Stomach (tissue), 9 donors: ENCODE data around the gene CDK5. TPM values are rescaled to one million over a fixed set of nuclear protein-coding genes. Genes with fewer than 3 reads are reported as not detected.

Experiments used
- DNase-seq, 2 donors: peaks; one replicate each; pipeline versions ENCODE4 v3.0.0 to v3.0.0-alpha.2; 2013 to 2019
- H3K27ac ChIP-seq, 5 donors: fragments of 200-600 bp in 4 of 5; sonication (generic) in 4 of 5; one replicate each; pipeline ENCODE4 v1.5.1; 2013 to 2019; ENCODE audit warnings: mild to moderate bottlenecking in 1 of 5, moderate library complexity in 1 of 5
- H3K27me3 ChIP-seq, 3 donors: fragments of 200-600 bp; sonication (generic); one replicate each; pipeline ENCODE4 v1.5.1; 2017 to 2019; ENCODE audit warnings: mixed run types in 1 of 3
- H3K36me3 ChIP-seq, 4 donors: fragments of 200-600 bp; sonication (generic); 1 replicate in 3 of 4; 2 replicates in 1 of 4; pipeline ENCODE4 v1.5.1; 2016 to 2019
- H3K4me1 ChIP-seq, 4 donors: fragments of 200-600 bp; sonication (generic); one replicate each; pipeline ENCODE4 v1.5.1; 2016 to 2019
- H3K4me3 ChIP-seq, 4 donors: fragments of 200-600 bp; sonication (generic) in 3 of 4; one replicate each; pipeline ENCODE4 v1.5.1; 2016 to 2019; ENCODE audit warnings: mild to moderate bottlenecking in 1 of 4
- H3K9me3 ChIP-seq, 4 donors: fragments of 200-600 bp; sonication (generic); one replicate each; pipeline ENCODE4 v1.5.1; 2016 to 2019
- CTCF ChIP-seq, 7 experiments: fragments of 450-650 bp in 4 of 7; fragments of 200-600 bp in 3 of 7; sonication (generic) in 3 of 7; IDR thresholded peaks; one replicate each; pipeline ENCODE4 v1.5.1; 2016 to 2019; ENCODE audit warnings: antibody characterized with exemption in 7 of 7, control low read depth in 2 of 7, mild to moderate bottlenecking in 1 of 7
- EP300 ChIP-seq: sonication (generic); formaldehyde crosslinking; IDR thresholded peaks from one replicate; pipeline ENCODE4 v1.6.1; 2017; ENCODE audit warnings: antibody characterized with exemption
- POLR2A ChIP-seq, 4 donors: fragments of 450-650 bp; IDR thresholded peaks; one replicate each; pipeline ENCODE4 v1.6.1; 2016; ENCODE audit warnings: antibody characterized with exemption in 4 of 4, control low read depth in 2 of 4, mild to moderate bottlenecking in 1 of 4, moderate library complexity in 1 of 4
- POLR2AphosphoS5 ChIP-seq, 3 donors: sonication (generic); formaldehyde crosslinking; IDR thresholded peaks; one replicate each; pipeline ENCODE4 v1.6.1; 2016; ENCODE audit warnings: antibody characterized with exemption in 3 of 3
- WGBS, 5 donors: extraction: QIAGEN DNeasy Blood & Tissue Kit in 3 of 5; methylation state at CpG; one replicate each; pipeline versions ENCODE4 v1.1.5 to v1.1.7; 2013 to 2018; 5-methylcytosine and 5-hydroxymethylcytosine counted together
- intact Hi-C: fragments of 100-400 bp; cut with DNase I; formaldehyde crosslinking; loops from one replicate; pipeline ENCODE4 v1.15.1; 2023; ENCODE audit warnings: low total_unique reads
- polyA plus RNA-seq, 3 donors: library from polyadenylated mRNA; stranded (reverse); fragments of 200-250 nt; gene quantifications; one replicate each; pipeline ENCODE4 v1.2.3, GENCODE V29; 2013
- total RNA-seq, 5 donors: library from RNA; depleted of rRNA; stranded (reverse); fragments of >200 nt; gene quantifications; one replicate each; pipeline versions ENCODE4 v1.1.0 to v1.2.3, GENCODE V29; 2014 to 2016
- donor health status: healthy with polysubstance abuse.
- donor health status: Bipolar disorder and iron deficiency.
- donor health status: healthy.

The CDK5 gene
- total and polyA plus RNA-seq, 8 donors: 0.87 to 46.1 (median 11.8) TPM; not detected in 1

- Histone ChIP-seq H3K36me3 (peaks cover 46 to 62% (median 58%) of the 10 kb centered on the region in 4 donors), H3K9me3 (no peaks in the 10 kb centered on the region)
- TF ChIP-seq POLR2AphosphoS5 (IDR thresholded peaks at IDR 0.05): no peak
- no peak for TF ChIP-seq POLR2A (IDR thresholded peaks at IDR 0.05)
- no peak for TF ChIP-seq CTCF (IDR thresholded peaks at IDR 0.05)
- no peak for TF ChIP-seq EP300
Observed at GRCh38 chr7:151064454-151064853, 6.8 kb upstream of the CDK5 start.

GRCh38 chr7:151063212-151063561, 5.5 kb upstream of the CDK5 start:
- 10 to 25% (median 22%) methylated on average over 5 to 11 of the region's 11 CpGs for WGBS, 5 donors
- H3K4me3 ChIP-seq: peak overlapping the region; percentile 37 to 94 (median 59)
- H3K36me3 ChIP-seq: peaks cover 41 to 49% (median 45%) of the 10 kb centered on the region in 4 donors
- peak in 1 of 2 donors; percentile 50 for DNase-seq
- H3K27ac ChIP-seq: peak overlapping the region; percentile 47 to 97 (median 91)
- H3K4me1 ChIP-seq: peaks cover 46 to 65% (median 52%) of the 10 kb centered on the region in 4 donors
- TF ChIP-seq CTCF (IDR thresholded peaks at IDR 0.05): no peak
- TF ChIP-seq POLR2AphosphoS5 (IDR thresholded peaks at IDR 0.05): no peak
- TF ChIP-seq POLR2A (IDR thresholded peaks at IDR 0.05): no peak
- no peak for TF ChIP-seq EP300
- H3K27me3 ChIP-seq: no peaks in the 10 kb centered on the region
- no peaks in the 10 kb centered on the region for H3K9me3 ChIP-seq
- intact Hi-C loops: loop anchor here (10.0 kb wide), 1 partner anchor 52 kb away; no protein-coding TSS in a partner anchor

More at GRCh38 chr7:151064454-151064853, 6.8 kb upstream of the CDK5 start:
- intact Hi-C loops: loop anchor here (10.0 kb wide), 1 partner anchor 50 kb away; no protein-coding TSS in a partner anchor
- Histone ChIP-seq H3K27me3 (no peaks in the 10 kb centered on the region), H3K4me1 (peaks cover 37 to 56% (median 42%) of the 10 kb centered on the region in 4 donors), H3K4me3 (peak overlapping the region in 1 of 4 donors; percentile 69), H3K27ac (peak overlapping the region in 4 of 5 donors; percentile 9 to 97 (median 88))
- DNase-seq: no peak
- 84 to 95% (median 90%) methylated on average over 11 to 18 of the region's 18 CpGs for WGBS, 5 donors

GRCh38 chr7:151062399-151063211, 4.9 kb upstream of the CDK5 start:
- Histone ChIP-seq H3K27me3 (no peaks in the 10 kb centered on the region), H3K4me3 (peak overlapping the region; percentile 37 to 94 (median 59)), H3K36me3 (peaks cover 36 to 43% (median 39%) of the 10 kb centered on the region in 4 donors), H3K9me3 (no peaks in the 10 kb centered on the region), H3K4me1 (peaks cover 46 to 66% (median 53%) of the 10 kb centered on the region in 4 donors), H3K27ac (peak overlapping the region; percentile 86 to 97 (median 96))
- 22 to 52% (median 36%) methylated on average over 25 to 43 of the region's 43 CpGs for WGBS, 5 donors
- intact Hi-C loops: loop anchor here (10.0 kb wide), 1 partner anchor 52 kb away; no protein-coding TSS in a partner anchor
- DNase-seq: peak; percentile 91 to 95
- no peak for TF ChIP-seq CTCF (IDR thresholded peaks at IDR 0.05)
- no peak for TF ChIP-seq POLR2A (IDR thresholded peaks at IDR 0.05)
- peak in 1 of 3 donors; percentile 48 for TF ChIP-seq POLR2AphosphoS5 (IDR thresholded peaks at IDR 0.05)

- Histone ChIP-seq H3K4me1 (peaks cover 50 to 70% (median 58%) of the 10 kb centered on the region in 4 donors), H3K27me3 (no peaks in the 10 kb centered on the region), H3K36me3 (peaks cover 31 to 38% (median 34%) of the 10 kb centered on the region in 4 donors), H3K27ac (peak overlapping the region; percentile 91 to 97 (median 96)), H3K4me3 (peak overlapping the region in 3 of 4 donors; percentile 37 to 94 (median 69)), H3K9me3 (no peaks in the 10 kb centered on the region)
- no peak for TF ChIP-seq CTCF (IDR thresholded peaks at IDR 0.05)
- no peak for TF ChIP-seq POLR2AphosphoS5 (IDR thresholded peaks at IDR 0.05)
- TF ChIP-seq EP300: no peak
- no peak for TF ChIP-seq POLR2A (IDR thresholded peaks at IDR 0.05)
- intact Hi-C loops: loop anchor here (10.0 kb wide), 1 partner anchor 53 kb away; no protein-coding TSS in a partner anchor
- DNase-seq: no peak
- WGBS, 5 donors: 34 to 58% (median 36%) methylated on average over 5 to 11 of the region's 11 CpGs
Observed at GRCh38 chr7:151062111-151062398, 4.4 kb upstream of the CDK5 start.
